ENCODE data around the gene TMEM217. TPM values are rescaled to one million over a fixed set of nuclear protein-coding genes. Genes with fewer than 3 reads are reported as not detected.
"Not testable (repeated sequence)": the region's sequence is repeated elsewhere in the genome, so short reads cannot be mapped to it uniquely, and the experiment has no call there.

TMEM217 gene
- total RNA-seq, 1 experiment from 2014 or later: 0.84 TPM

DNA sequence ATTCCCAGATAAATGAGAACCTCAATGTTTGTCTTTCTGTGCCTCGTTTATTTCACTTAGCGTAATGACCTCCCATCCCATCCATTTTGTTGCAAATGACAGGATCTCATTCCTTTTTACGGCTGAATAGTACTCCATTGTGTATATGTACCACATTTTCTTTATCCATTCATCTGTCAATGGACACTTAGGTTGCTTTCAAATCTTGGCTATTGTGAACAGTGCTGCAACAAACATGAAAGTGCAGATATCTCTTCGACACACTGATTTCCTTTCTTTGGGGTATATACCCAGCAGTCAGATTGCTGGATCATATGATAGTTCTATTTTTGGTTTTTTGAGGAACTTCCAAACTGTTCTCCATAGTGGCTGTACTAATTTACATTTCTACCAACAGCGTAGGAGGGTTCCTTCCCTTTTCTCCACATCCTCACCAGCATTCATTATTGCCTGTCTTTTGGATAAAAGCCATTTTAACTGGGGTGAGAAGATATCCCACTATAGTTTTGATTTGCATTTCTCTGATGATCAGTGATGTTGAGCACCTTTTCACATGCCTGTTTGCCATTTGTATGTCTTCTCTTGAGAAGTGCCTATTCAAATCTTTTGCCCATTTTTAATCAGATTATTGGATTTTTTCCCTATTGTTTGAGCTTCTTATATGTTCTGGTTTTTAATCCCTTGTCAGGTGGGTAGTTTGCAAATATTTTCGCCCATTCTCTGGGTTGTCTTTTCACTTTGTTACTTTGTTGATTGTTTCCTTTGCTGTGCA is 71.8 kb downstream of the TMEM217 start:
- DNase-seq (ENCODE audit: low read depth): not testable (repeated sequence)

DNA sequence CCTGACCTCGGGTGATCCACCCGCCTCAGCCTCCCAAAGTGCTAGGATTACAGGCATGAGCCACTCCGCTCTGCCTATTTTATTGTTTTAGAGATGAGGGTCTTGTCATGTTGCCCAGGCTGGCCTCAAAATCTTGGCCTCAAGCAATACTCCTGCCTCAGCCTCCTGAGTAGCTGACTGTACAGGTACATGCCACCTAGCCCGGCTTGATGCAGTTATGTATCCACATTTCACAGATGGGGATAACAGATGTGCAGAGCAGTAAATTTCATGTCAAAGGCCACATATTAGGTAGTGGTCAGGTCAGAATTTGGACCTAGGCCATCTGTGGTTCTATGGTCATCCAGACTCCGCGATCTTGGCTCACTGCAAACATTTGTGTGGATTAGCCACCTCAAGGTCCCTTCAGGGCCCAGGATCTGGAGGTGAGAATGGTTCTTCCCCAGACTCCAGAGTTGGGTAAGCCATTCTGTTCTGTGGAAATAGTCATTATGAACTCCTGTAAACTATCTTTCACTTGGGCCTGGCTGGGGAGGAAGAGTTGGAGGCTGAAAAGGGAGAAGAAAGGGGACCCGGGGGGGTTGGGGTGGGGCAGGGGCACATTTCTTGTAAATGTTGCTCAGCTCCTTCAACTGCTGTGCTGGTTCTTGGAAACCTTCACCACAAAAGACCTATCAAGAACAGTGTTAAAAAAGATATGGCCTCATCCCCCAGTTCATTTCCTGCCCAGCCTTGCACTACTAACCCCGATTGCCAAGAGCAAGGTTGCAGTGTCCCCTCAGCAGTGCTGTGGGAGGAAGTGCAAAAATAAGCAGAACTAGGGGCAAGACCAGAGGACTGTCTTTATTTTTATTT is 75.0 kb downstream of the TMEM217 start:
- no peak for DNase-seq (ENCODE audit: low read depth)

DNA sequence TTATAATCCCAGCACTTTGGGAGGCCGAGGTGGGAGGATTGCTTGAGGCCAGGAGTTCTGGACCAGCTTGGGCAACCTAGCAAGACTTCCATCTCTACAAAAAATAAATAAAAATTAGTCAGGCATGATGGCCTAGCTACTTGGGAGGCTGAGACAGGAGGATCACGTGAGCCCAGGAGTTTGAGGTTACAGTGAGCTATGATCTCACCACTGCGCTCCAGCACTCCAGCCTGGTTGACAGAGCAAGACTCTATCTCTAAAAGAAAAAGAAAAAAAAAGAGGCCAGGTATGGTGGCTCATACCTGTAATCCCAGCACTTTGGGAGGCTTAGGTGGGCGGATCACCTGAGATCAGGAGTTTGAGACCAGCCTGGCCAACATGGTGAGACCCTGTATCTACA is 77.3 kb downstream of the TMEM217 start:
- DNase-seq (ENCODE audit: low read depth): not testable (repeated sequence)

DNA sequence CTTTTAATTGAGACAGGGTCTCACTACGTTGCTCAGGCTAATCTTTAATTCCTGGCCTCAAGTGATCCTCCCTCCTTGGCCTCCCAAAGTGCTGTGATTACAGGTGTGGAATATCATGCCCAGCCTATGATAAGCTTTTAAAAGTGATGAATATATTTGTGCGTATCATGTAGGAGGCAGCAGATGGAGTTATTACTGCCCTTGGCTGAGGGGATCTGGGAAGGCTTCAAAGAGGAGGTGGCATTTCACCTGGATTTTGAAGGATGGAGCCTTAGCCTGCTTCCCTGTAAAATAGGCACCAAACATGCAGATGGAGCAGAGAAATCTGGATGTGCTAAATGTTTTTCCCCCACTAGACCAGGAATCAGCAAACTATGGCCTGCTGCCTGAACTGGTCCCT is 77.9 kb downstream of the TMEM217 start:
- no peak for DNase-seq (ENCODE audit: low read depth)

DNA sequence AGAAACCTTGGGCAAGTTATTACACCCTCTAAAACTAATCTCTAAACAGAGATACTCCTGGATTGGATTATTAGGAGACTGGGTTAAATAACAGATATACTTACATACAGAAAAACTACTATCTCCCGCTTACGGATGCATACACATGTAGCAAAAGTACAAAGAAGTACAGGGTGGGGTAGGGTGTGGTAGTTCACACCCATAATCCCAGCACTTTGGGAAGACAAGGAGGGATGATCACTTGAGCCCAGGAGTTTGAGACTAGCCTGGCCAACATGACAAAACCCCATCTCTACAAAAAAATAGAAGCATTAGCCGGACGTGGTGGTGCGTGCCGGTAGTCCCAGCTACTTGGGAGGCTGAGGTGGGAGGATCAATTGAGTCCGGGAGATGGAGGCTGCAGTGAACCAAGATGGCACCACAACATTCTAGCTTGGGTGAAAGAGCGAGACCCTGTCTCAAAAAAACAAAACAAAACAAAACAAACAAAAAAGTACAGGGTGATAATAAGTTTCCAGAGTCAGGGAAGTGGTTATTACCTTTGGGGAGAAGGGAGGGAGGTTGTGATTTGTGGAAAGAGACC is 79.9 kb downstream of the TMEM217 start:
- DNase-seq (ENCODE audit: low read depth): no peak

DNA sequence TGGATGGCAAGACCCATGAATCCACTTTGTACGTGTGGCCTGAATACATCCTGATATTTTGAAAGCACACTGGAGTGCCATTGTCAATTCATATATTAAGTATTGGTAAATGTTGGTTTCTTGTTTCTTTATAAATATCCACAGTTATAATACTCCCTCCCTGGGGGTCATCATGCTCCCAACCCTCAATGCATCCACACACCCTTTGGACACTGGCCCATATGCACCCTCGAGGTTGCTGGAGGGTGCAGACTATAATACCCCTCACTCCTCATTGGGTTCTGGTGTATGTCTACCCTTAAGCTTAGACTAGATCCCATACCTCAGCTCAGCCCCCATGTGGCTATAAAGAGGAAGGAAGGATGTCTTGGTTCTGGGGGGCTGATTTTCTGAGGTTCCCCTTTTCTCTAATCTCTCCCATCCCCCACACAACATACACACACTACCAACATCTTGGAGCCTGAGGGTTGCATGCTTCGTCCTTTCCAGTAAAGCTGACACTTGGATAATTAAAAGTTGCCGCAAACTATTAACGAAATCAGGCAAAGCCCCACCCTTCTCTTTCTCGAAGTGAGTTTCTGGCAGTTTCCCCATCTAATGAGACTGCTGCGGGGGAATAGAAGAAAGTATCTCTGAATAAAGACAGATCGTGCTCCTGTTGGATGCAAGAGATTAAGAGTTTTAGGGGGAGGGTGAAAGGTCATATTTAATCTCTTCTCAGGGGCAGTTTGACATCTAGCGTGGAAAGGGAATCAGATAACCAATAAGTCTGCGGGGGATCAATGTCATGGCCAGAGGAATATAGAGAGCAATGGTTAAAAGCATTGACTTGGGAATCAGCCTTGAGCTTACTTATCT is 80.6 kb downstream of the TMEM217 start:
- no peak for DNase-seq (ENCODE audit: low read depth)

DNA sequence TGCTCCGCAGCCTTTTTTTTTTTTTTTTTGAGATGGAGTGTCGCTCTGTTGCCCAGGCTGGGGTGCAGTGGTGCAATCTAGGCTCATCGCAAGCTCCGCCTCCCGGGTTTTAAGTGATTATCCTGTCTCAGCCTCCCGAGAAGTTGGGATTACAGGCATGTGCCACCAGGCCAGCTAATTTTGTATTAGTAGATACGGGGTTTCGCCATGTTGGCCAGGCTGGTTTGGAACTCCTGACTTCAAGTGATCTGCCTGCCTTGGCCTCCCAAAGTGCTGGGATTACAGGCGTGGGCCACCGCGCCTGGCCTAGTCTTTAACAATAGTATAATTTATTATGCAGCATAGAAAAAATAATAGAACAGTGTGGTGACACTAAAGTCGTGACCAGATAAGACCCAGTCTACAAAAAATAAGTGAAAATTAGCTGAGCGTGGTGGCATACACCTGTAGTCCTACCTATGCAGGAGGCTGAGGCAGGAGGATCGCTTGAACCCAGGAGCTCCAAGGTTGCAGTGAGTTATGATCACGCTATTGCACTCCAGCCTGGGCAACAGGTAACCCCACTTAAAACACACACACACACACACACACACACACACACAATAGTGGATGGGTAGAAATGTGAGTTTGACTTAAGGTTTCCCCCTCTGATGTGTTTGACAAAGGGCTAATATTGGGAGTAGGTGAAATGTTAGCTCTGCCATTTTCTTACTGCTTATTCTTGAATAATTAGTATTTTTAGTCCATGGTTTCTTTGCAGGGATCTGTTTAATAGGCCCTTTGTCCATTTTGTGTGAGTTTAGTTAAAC is 81.5 kb downstream of the TMEM217 start:
- DNase-seq (ENCODE audit: low read depth): no peak

DNA sequence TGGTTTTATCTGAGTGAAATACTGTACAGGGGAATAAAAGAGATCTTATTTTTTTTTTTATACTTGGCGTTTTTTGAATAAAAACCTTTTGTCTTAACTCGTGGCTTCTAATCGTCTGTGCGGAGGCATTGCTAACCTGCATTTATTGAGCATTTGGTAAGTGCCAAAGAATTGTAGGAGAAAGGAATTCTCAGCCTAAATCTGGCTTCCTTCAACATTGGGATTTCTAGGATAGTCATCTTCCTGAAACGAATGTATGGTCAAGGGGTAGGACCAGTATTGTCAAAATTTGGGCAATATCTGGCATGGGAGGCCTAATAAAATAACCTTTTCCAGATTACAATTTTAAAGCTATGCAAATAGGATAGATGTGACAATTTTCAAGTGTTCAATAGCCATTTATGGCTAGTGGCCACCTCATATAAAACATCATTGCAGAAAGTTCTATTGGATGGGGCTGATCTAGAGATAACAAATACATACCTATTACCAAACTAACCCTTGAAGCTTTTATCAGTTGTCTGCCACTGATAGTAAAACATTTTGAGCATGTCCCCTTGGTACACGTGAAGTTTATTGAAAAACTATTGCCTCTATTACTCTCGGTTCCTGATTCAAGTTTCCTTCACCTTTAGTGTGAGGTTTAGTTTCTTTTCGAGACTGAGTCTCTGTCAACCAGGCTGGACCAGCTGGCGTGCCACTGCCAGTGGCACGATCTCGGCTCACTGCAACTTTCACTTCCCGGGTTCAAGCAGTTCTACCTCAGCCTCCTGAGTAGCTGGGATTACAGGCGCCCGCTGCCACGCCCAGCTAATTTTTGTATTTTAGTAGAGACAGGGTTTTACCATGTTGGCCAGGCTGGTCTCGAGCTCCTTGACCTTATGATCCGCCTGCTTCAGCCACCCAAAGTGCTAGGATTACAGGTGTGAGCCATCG is 82.3 kb downstream of the TMEM217 start:
- no peak for DNase-seq (ENCODE audit: low read depth)

DNA sequence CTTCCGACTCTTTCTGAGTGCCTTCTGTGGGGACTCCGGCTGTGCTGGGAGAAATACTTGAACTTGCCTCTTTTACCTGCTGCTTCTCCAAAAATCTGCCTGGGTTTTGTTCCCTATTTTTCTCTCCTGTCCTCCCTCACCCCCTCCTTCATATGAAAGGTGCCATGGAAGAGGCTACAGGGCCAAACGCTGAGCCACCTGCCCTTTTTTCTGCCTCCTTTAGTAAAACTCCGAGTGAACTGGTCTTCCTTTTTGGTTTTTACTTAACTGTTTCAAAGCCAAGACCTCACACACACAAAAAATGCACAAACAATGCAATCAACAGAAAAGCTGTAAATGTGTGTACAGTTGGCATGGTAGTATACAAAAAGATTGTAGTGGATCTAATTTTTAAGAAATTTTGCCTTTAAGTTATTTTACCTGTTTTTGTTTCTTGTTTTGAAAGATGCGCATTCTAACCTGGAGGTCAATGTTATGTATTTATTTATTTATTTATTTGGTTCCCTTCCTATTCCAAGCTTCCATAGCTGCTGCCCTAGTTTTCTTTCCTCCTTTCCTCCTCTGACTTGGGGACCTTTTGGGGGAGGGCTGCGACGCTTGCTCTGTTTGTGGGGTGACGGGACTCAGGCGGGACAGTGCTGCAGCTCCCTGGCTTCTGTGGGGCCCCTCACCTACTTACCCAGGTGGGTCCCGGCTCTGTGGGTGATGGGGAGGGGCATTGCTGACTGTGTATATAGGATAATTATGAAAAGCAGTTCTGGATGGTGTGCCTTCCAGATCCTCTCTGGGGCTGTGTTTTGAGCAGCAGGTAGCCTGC is 83.2 kb downstream of the TMEM217 start:
- DNase-seq (ENCODE audit: low read depth): no peak

DNA sequence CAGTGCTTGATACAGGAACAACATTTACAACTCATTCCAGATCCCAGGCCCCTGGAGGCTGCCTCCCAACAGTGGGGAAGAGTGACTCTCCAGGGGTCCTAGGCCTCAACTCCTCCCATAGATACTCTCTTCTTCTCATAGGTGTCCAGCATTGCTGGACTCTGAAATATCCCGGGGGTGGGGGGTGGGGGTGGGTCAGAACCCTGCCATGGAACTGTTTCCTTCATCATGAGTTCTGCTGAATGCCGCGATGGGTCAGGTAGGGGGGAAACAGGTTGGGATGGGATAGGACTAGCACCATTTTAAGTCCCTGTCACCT is 83.8 kb downstream of the TMEM217 start:
- DNase-seq (ENCODE audit: low read depth): no peak

DNA sequence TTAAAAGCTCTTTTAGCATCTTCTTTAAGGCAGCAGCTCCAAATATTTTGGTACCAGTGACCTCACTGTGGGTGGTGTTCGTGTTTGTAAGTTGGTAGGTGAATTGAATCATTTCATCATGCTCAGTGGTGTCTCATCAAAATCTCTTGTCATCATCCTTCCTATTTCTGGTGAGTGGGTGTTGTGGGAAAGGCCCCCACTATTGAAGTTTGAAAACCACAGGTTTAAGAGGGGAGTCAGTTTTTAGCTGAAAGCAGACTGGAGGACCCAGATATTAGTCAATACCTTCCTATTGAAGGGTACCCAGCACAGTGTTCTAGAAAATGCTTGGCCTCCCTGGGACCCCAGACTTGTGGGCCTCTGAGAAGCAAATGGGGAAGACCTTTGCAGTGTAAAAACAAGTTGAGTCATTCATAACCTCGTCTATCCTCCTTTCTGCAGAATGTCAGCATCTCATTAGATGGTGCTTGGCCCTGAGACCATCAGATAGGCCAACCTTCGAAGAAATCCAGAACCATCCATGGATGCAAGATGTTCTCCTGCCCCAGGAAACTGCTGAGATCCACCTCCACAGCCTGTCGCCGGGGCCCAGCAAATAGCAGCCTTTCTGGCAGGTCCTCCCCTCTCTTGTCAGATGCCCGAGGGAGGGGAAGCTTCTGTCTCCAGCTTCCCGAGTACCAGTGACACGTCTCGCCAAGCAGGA is 84.3 kb downstream of the TMEM217 start:
- DNase-seq (ENCODE audit: low read depth): no peak

DNA sequence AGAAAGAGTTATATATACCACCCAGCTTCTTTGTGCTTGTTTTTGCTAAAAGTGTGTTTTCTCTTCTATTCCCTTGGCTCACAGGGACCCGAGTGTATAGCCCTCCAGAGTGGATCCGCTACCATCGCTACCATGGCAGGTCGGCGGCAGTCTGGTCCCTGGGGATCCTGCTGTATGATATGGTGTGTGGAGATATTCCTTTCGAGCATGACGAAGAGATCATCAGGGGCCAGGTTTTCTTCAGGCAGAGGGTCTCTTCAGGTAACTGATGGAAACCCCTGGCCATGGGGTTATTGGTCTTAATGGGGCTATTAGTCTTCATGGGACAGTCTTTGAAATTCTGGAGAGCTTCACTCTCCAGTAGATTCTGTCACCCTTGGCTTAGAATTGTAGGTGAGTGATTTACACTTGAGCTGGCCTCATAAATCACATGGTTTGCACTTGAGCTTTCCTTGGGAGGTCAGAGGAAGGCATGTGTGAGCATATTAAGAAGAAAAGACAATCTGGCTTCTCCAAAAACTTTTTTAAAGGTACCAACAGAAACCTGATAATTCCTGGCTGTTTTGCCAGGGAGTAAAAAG is 84.9 kb downstream of the TMEM217 start:
- no peak for DNase-seq (ENCODE audit: low read depth)

DNA sequence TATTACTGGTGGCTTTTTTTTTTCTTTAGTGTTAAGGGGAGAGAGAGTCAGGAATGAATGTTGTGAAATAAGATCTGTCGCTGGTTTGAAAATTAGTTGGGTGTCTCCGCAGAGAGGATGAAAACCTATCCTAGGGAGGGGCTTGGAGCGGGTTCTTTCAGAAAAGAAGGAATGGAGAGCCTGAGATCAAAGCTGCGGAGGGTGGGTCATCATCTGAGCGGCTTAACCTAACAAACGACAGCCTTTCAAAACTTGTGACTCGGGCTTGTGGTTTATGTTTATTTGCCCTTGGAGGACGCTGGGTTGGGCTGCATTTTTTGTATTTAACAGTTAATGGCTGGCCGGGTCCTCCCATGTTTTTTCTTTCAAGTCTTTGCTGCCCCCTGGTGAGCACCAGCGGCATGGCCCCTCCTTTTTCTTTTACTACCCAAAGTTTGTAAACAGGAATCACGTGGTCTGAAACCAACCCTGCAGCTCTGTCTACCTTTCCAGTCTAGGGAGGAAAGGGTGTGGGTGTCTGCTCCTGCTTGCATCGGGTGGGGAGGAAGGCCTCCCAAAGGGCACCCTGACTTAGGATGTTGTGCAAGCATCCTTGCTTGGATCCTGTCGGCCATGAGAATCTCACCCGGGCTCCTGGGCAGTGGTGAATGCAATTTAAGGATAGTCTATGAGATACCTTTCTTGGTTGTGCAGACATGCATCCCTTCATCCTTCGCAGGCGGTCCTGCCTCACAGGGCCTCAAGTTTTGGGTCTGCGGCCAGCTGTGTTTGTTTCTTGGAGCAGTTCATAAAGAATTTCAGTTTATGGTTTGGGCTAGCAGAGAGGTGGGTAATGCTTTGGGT is 85.8 kb downstream of the TMEM217 start:
- peak; percentile 94 for DNase-seq (ENCODE audit: low read depth)

DNA sequence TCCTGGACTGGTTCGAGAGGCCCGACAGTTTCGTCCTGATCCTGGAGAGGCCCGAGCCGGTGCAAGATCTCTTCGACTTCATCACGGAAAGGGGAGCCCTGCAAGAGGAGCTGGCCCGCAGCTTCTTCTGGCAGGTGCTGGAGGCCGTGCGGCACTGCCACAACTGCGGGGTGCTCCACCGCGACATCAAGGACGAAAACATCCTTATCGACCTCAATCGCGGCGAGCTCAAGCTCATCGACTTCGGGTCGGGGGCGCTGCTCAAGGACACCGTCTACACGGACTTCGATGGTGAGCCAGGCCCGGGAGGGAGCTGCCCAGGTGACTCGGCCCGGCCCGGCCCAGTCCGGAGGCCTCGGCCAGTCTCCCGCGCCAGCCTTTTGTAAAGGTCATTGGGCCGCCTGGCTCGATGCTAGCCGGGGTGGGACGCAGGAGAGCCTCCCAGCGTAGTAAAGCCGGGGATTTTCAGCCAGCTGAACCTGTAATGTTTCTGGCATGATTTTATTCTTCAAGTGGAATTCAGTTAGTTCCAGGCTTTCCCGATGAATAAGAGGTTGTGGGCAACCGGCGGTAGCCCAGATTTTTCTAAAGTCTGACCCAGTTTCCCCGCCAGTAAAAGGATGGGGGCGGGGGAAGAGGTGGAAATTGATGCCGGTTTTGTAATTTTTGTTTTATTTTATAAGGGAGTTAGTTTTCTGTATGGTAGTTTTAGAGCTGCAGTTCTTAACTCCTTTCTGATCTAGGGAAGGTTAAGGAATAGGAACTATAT is 86.6 kb downstream of the TMEM217 start:
- peak; percentile 51 for DNase-seq (ENCODE audit: low read depth)

DNA sequence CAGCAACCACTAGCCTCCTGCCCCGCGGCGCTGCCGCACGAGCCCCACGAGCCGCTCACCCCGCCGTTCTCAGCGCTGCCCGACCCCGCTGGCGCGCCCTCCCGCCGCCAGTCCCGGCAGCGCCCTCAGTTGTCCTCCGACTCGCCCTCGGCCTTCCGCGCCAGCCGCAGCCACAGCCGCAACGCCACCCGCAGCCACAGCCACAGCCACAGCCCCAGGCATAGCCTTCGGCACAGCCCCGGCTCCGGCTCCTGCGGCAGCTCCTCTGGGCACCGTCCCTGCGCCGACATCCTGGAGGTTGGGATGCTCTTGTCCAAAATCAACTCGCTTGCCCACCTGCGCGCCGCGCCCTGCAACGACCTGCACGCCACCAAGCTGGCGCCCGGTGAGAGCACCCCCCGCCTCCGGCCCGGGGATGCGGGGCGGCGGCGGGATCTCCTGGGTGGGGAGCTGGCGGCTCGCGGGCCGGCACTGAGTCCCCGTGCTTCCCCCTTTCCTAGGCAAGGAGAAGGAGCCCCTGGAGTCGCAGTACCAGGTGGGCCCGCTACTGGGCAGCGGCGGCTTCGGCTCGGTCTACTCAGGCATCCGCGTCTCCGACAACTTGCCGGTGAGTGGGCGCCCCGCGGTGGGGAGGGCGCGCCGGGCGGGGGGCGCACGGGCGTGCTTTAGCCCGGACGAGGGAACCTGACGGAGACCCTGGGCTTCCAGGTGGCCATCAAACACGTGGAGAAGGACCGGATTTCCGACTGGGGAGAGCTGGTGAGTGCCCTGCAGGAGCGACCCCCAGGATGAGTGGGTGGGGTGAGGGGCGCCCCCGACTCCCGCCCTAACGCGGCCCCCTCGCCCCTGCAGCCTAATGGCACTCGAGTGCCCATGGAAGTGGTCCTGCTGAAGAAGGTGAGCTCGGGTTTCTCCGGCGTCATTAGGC is 87.4 kb downstream of the TMEM217 start:
- peak; percentile 31 for DNase-seq (ENCODE audit: low read depth)

Data from RPMI7951 (cell line).